NT2/D1 (cell line): Measurements from ENCODE around the gene PRR11.

ENCODE experiments used
- DNase-seq: peaks from one replicate; pipeline ENCODE4 v3.0.0-alpha.2; 2011; ENCODE audit warnings: low read depth, low spot score
- H3K27me3 ChIP-seq: 2 replicates; pipeline ENCODE4 v1.6.0; 2011; ENCODE audit warnings: mild to moderate bottlenecking; ENCODE audit not compliant: insufficient read length, insufficient read depth
- H3K36me3 ChIP-seq: 2 replicates; pipeline ENCODE4 v1.6.1; 2011; ENCODE audit warnings: mild to moderate bottlenecking, low read length, mixed read lengths; ENCODE audit not compliant: insufficient read depth, insufficient read length
- H3K4me1 ChIP-seq: 2 replicates; pipeline ENCODE4 v1.5.1; 2011; ENCODE audit not compliant: insufficient read depth, insufficient read length
- H3K4me3 ChIP-seq: 2 replicates; pipeline ENCODE4 v1.5.1; 2011; ENCODE audit warnings: low read depth; ENCODE audit not compliant: insufficient read length
- H3K9ac ChIP-seq: 2 replicates; pipeline ENCODE4 v1.6.0; 2011; ENCODE audit warnings: low read depth; ENCODE audit not compliant: insufficient read length
- H3K9me3 ChIP-seq: 2 replicates; pipeline ENCODE4 v1.5.1; 2011; ENCODE audit warnings: mild to moderate bottlenecking, low read length; ENCODE audit not compliant: insufficient read depth
- SUZ12 ChIP-seq: IDR thresholded peaks from 2 replicates; pipeline ENCODE4 v1.6.1; 2011; ENCODE audit not compliant: insufficient read length, insufficient read depth; ENCODE audit errors: extremely low read depth
- YY1 ChIP-seq: IDR thresholded peaks from 2 replicates; pipeline ENCODE4 v1.6.1; 2011; ENCODE audit not compliant: insufficient read length, insufficient read depth
- ZNF274 ChIP-seq: IDR thresholded peaks from 2 replicates; pipeline ENCODE4 v1.6.1; 2011; ENCODE audit warnings: mild to moderate bottlenecking, low read depth, low read length

The PRR11 gene

GRCh38 chr17:59181481-59181880 lies 25.9 kb downstream of the PRR11 start:
- TF ChIP-seq ZNF274 (no peak), YY1 (no peak), SUZ12 (no peak)
- DNase-seq = no peak
- H3K4me1 ChIP-seq = peaks cover 3% of the 10 kb centered on the region
- no peaks in the 10 kb centered on the region for H3K9me3 ChIP-seq
- no peak overlapping the region for H3K4me3 ChIP-seq
- peaks cover 72% of the 10 kb centered on the region for H3K36me3 ChIP-seq
- H3K27me3 ChIP-seq = no peaks in the 10 kb centered on the region
- H3K9ac ChIP-seq = no peak overlapping the region

- Histone ChIP-seq H3K4me1 (no peaks in the 10 kb centered on the region), H3K9ac (no peak overlapping the region), H3K36me3 (peaks cover 69% of the 10 kb centered on the region), H3K9me3 (no peaks in the 10 kb centered on the region), H3K4me3 (no peak overlapping the region), H3K27me3 (no peaks in the 10 kb centered on the region)
- TF ChIP-seq SUZ12 = no peak
- no peak for TF ChIP-seq YY1
- no peak for TF ChIP-seq ZNF274
- no peak for DNase-seq
These were observed 30.5 kb downstream of the PRR11 start for GRCh38 chr17:59185997-59186396.

GRCh38 chr17:59186850-59187249 lies 31.3 kb downstream of the PRR11 start:
- Histone ChIP-seq H3K4me1 (no peaks in the 10 kb centered on the region), H3K36me3 (peaks cover 70% of the 10 kb centered on the region), H3K9me3 (no peaks in the 10 kb centered on the region), H3K27me3 (no peaks in the 10 kb centered on the region), H3K4me3 (no peak overlapping the region), H3K9ac (no peak overlapping the region)
- DNase-seq = no peak
- TF ChIP-seq SUZ12 (no peak), YY1 (no peak), ZNF274 (no peak)

- Histone ChIP-seq H3K36me3 (peaks cover 86% of the 10 kb centered on the region), H3K9me3 (no peaks in the 10 kb centered on the region), H3K4me3 (no peak overlapping the region), H3K27me3 (no peaks in the 10 kb centered on the region), H3K9ac (no peak overlapping the region), H3K4me1 (no peaks in the 10 kb centered on the region)
- TF ChIP-seq YY1 (no peak), ZNF274 (no peak), SUZ12 (no peak)
- DNase-seq = no peak
These were observed 35.3 kb downstream of the PRR11 start for GRCh38 chr17:59190806-59191205.

GRCh38 chr17:59193336-59193862 lies 37.9 kb downstream of the PRR11 start:
- Histone ChIP-seq H3K36me3 (peaks cover 89% of the 10 kb centered on the region), H3K9me3 (no peaks in the 10 kb centered on the region), H3K27me3 (no peaks in the 10 kb centered on the region), H3K4me1 (no peaks in the 10 kb centered on the region), H3K4me3 (no peak overlapping the region), H3K9ac (no peak overlapping the region)
- no peak for TF ChIP-seq YY1
- TF ChIP-seq ZNF274 = no peak
- TF ChIP-seq SUZ12 = no peak
- no peak for DNase-seq

- no peaks in the 10 kb centered on the region for H3K4me1 ChIP-seq
- H3K4me3 ChIP-seq = no peak overlapping the region
- DNase-seq = no peak
- no peaks in the 10 kb centered on the region for H3K9me3 ChIP-seq
- no peak for TF ChIP-seq ZNF274
- no peak for TF ChIP-seq YY1
- no peak for TF ChIP-seq SUZ12
- H3K27me3 ChIP-seq = no peaks in the 10 kb centered on the region
- H3K9ac ChIP-seq = no peak overlapping the region
- H3K36me3 ChIP-seq = peaks cover 86% of the 10 kb centered on the region
These were observed 43.9 kb downstream of the PRR11 start for GRCh38 chr17:59199398-59199797.

GRCh38 chr17:59202320-59202719 lies 46.8 kb downstream of the PRR11 start:
- Histone ChIP-seq H3K9me3 (no peaks in the 10 kb centered on the region), H3K27me3 (no peaks in the 10 kb centered on the region), H3K4me1 (no peaks in the 10 kb centered on the region), H3K4me3 (no peak overlapping the region), H3K9ac (no peak overlapping the region), H3K36me3 (peaks cover 60% of the 10 kb centered on the region)
- TF ChIP-seq YY1 = no peak
- TF ChIP-seq SUZ12 = no peak
- TF ChIP-seq ZNF274 = no peak
- DNase-seq = no peak
